GM12892 (cell line): Measurements from ENCODE around the gene SIX2. TPM values are rescaled to one million over a fixed set of nuclear protein-coding genes. Genes with fewer than 3 reads are reported as not detected.
"Not testable (repeated sequence)": the region's sequence is repeated elsewhere in the genome, so short reads cannot be mapped to it uniquely, and the experiment has no call there.

Source experiments
- DNase-seq: peaks from one replicate; pipeline ENCODE4 v3.0.0; 2011; ENCODE audit not compliant: insufficient read length
- FAIRE-seq: peaks from 2 replicates; lab custom pipeline; 2011; peaks lifted over from hg19 to GRCh38; lab: Jason Lieb, UNC
- POLR2A ChIP-seq: IDR thresholded peaks from 2 replicates; pipeline ENCODE4 v1.6.1; 2011; ENCODE audit warnings: low read depth, low read length, control low read depth
- POLR2AphosphoS5 ChIP-seq: IDR thresholded peaks from 2 replicates; pipeline ENCODE4 v1.6.1; 2011; ENCODE audit warnings: low read depth, low read length, control low read depth
- TAF1 ChIP-seq: IDR thresholded peaks from 2 replicates; pipeline ENCODE4 v1.6.1; 2011; ENCODE audit warnings: low read depth, mild to moderate bottlenecking, control low read depth, low read length, borderline replicate concordance
- polyA plus RNA-seq: library from polyadenylated mRNA; unstranded; fragments of >200 nt; gene quantifications from one replicate; pipeline ENCODE4 v1.2.1, GENCODE V29; 2012; ENCODE audit warnings: missing spikeins, inconsistent platforms; ENCODE audit not compliant: missing spikeins

Gene SIX2
- not detected for polyA plus RNA-seq

DNA sequence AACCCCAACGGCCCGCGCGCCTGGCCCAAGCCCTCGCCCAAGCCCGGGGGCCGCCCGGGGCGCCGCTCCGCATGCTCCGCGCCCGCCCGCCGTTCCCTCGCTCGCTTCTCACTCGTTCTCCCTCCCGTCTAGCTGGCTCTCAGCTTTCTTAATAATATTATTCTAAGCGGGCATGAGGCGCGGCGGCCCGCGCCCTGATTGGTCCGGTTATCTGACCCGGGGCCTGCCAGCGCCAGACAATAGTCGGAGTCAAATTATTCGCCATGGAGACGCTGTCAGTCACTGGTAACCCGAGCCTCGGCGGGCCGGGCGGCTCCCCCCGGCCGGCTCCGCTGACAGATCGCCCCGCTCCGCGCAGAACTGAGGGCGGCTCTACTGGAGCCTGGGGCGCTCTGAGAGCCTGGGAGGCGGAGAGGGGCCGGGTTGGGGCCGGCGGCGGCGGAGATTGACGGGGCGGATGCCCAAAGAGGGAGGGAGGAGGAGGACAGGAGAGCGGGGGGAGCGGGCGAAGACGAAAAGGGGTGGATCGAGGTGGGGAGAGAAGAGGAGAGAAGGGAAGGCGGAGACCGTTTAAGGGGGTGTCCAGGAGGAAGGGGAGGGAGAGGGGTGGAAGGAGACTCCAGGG, at the start of gene SIX2:
SIX2 (minus strand) TSS at position 150 of the 625 bp plus-strand sequence. CDS start 342 bp downstream, outside the sequence.
- FAIRE-seq (no peak), DNase-seq (no peak)
- TF ChIP-seq POLR2AphosphoS5 (no peak), POLR2A (no peak), TAF1 (no peak)

DNA sequence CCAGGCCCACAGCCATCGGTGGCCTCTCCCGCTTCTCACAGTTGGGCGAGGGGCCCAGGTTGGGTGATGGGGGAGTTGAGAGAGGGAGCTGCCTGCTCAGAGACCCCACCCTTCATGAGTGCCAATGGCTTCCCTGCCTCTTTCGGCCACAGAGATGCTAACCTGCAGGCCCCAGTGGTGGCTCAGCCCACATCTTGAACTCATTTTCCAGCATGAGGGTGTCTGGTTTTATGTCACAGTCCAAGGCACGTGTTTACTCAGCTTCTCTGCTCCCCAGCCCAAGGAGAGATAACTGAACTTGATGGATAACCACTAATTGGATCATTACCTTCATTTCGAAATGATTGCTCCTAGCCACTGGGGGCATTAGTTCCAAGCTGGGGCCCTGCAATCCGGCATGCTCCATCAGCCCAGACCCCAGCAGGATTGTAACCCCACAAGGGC, 45.9 kb upstream of the SIX2 start:
- no peak for FAIRE-seq
- DNase-seq: no peak
- TF ChIP-seq POLR2A: no peak
- no peak for TF ChIP-seq POLR2AphosphoS5
- no peak for TF ChIP-seq TAF1

DNA sequence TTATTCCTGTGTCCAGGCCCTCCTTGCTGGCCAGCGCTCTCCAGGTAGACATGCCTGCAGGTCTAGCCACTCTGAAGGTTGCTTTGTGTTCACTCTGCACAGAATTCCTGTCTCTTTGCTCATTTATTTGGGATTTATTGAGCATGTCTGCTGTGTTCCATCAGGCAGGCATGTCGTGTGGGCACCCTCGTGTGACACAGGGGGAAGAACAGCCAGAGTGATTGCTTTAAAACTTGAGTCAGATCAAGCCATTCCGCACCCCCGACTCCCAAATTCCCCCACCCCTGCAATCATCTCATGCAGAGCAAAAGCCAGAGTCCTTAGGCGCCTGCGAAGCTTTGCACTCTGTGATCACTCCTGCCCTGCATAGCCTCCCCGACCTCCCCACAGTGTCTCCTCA, 44.7 kb upstream of the SIX2 start:
- FAIRE-seq (no peak), DNase-seq (no peak)
- no peak for TF ChIP-seq POLR2AphosphoS5
- no peak for TF ChIP-seq TAF1
- no peak for TF ChIP-seq POLR2A

DNA sequence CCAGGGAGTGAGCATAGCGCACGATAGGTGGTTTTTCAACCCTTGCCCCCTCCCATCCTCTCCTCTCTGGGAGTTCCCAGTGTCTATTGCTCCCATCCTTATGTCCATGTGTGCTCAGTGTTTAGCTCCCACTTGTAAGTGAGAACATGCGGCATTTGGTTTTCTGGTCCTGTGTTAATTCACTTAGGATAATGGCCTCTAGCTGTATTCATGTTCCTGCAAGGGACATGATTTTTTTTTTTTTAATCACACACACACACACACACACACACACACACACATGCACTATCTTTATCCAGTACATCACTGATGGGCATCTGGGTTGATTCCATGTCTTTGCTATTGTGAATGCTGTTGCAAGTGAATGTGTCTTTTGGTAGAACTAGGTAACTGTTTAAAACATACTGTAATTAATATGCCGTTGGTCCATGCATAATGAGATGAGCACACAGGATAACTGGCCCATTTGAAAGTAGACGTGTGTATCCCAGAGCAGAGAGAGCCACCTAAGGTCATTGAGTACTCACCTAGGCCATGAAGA, 43.2 kb upstream of the SIX2 start:
- FAIRE-seq: no peak
- DNase-seq: no peak
- TF ChIP-seq TAF1 (no peak), POLR2AphosphoS5 (no peak), POLR2A (no peak)

DNA sequence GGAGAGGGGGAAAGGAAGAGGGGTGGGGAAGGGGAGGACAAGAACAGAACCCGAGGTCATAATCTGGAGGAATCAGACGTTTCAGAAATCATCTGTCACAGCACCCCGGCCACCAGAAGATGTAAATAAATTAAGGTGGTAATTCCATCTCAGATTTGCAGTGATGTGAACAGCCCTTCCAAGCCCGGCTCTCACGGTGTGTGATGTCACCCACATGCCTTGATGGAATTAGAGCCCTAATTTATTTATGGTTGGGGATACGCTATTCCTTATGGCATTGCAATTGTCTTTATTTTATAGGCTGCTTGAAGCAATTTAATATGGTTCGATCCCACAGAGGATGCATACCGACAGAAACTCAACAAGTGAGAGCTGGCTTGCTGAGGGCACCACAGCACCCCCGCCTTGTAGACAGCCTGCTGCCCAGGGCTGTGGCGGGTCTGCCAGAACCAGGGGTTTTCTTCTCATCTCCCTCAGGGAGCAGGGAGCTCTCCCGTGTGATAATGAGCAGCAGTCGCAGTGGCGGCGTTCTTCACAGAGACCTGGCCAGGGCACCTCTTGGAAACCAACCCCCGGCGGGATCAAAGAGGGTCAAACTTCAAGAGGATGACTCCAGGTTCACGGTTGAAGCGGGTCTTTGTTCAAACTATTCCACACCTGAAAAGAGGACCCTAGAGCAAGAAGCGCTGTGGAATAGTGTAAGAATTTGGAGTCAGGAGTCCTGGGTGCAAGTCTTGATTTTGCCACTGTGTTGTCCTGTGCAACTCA, 40.5 kb upstream of the SIX2 start:
- no peak for TF ChIP-seq TAF1
- TF ChIP-seq POLR2A: no peak
- no peak for TF ChIP-seq POLR2AphosphoS5
- FAIRE-seq (no peak), DNase-seq (no peak)

DNA sequence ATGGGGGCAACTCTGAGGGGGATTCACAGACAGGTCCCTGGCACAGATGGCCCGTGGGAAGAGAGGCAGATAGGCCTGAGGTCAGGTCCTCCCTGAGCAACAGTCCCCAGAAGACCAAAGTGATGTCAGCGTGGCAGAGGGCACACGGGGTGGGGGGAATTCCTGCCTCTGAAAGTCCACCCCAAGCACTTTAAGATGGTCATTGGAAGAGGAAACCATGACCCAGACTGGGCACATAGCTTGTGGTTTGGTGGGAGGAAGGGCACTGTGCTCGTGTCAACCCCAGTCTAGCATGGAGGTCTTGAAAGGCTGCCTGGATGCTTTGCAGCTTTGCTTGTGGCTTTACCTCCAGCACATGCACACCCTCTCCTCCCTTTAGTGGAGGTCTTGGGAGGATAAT, 38.0 kb upstream of the SIX2 start:
- no peak for FAIRE-seq
- TF ChIP-seq POLR2A (no peak), POLR2AphosphoS5 (no peak), TAF1 (no peak)

DNA sequence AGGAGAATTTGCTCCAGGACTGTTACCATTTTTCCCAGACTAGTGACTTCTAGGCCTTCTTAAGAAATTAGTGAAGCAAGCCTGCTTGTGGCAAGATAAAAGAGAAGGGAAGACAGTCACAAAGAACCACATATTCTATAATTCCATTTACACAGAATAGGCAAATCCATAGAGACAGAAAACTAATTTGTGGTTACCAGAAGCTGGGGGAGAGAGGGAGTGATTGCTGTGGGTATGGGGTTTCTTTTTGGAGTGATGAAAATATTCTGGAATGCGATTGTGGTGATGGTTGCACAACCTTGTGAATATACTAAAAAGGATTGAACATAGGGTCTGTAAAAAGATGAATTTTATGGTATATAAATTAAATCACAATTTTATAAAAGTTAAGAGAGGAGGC, 37.5 kb upstream of the SIX2 start:
- TF ChIP-seq POLR2AphosphoS5: no peak
- no peak for TF ChIP-seq TAF1
- no peak for TF ChIP-seq POLR2A
- FAIRE-seq: no peak
- DNase-seq: no peak

More for the DNA sequence above, 38.0 kb upstream of the SIX2 start:
- no peak for DNase-seq

DNA sequence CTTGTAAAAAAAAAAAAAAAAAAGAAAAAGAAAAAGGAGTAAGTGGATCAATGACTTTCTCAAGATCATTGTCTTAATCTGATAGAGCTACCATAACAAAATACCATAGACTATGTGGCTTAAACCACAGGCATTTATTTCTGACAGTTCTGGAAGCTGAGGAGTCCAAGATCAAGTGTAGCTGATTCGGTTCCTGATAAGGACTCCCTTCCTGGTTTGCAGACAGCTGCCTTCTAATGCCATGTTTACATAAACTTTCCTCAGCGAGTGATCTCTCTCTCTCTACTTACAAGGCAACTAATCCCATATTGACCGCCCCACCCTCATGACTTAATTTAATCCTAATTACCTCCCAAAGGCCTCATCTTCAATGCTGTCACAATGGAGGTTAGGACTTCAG, 36.5 kb upstream of the SIX2 start:
- DNase-seq: no peak
- no peak for TF ChIP-seq TAF1
- no peak for FAIRE-seq

DNA sequence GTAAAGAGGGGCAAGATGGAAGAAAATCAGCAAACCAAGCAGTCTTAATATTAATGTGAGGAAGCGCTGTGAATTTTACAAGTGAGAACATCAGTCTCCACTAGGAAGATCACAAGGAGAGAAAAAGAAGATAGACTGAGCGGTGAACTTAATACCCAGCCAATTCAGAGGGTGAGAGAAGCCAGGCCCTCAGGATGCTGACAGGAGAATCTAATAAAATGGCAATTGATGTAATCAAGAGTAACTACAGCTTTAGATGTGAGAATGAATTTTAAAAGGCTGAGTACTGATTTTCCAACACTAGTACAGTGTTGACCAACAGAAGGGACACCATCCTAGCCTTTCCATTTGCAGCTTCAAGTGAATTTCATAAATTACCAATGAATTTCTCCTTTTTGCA, 35.7 kb upstream of the SIX2 start:
- no peak for TF ChIP-seq TAF1
- no peak for TF ChIP-seq POLR2A
- no peak for TF ChIP-seq POLR2AphosphoS5
- DNase-seq (no peak), FAIRE-seq (no peak)

DNA sequence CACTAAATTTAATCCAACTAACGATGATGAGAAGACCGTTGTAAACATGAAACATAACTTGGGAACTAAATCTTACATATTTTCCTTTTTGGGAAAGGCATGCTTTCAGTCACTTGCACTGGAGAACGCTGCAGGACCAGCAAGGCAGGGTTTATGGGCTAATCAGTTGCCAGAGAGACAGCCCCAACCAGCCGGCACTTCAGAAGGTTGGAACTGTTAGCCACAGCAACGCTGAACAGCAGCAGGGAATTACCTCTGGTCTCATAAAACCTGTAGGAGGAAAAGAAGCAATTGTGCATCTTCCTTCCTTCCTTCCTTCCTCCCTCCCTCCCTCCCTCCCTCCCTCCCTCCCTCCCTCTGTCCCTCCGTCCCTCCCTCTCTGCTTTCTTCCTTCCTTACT, 33.9 kb upstream of the SIX2 start:
- TF ChIP-seq POLR2A: no peak
- FAIRE-seq (no peak), DNase-seq (no peak)

DNA sequence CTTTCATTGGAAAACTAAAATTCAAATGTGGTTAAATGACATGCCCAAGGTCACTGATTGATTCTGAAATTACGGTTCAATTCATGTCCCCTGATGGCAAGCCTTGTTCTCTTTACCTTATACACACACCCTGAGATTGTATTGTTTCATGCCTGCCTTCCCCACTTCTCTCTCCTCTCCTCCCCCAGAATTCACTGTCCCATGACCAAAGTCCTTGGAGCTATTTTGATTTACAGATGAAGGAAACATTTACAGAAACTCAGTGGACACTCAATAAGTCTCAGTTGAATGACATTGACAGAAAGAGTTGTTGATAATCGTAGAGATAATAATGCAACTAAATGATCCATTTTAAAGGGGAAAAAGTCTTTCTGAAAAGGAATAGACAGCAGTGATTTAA, 33.1 kb upstream of the SIX2 start:
- no peak for FAIRE-seq
- DNase-seq: no peak
- TF ChIP-seq TAF1 (no peak), POLR2AphosphoS5 (no peak), POLR2A (no peak)

DNA sequence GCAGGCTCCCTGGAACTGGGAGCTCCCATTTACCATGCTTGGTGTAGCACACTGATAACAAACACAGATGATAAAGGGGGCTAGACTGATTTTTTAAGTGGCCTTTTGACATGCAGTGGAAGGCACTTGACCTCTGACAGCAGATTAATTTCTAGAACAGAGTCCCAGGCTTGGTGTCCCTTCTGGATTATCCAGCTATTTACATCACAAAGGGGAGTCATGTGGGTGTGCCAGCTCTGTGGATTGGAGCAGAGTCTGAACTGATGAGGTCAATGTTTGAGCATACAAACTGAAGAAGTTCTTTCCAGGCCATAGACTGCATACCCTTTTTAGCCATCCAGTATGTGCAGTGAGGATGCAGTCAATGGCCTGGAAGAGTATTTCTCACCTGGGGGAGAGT, 31.5 kb upstream of the SIX2 start:
- TF ChIP-seq POLR2AphosphoS5 (no peak), POLR2A (no peak), TAF1 (no peak)
- FAIRE-seq (no peak), DNase-seq (no peak)

DNA sequence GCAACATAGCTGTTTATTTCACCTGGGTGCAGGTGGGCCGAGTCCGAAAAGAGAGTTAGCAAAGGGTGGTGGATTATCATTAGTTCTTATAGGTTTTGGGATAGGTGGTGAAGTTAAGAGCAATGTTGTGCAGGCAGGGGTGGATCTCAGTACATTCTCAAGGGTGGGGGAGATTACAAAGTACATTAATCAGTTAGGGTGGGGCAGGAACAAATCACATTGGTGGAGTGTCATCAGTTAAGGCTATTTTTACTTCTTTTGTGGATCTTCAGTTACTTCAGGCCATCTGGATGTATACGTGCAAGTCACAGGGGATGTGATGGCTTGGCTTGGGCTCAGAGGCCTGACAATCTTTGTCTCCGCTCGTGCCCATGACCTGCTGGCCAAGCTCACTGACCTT, 30.6 kb upstream of the SIX2 start:
- not testable (repeated sequence) for DNase-seq, FAIRE-seq

DNA sequence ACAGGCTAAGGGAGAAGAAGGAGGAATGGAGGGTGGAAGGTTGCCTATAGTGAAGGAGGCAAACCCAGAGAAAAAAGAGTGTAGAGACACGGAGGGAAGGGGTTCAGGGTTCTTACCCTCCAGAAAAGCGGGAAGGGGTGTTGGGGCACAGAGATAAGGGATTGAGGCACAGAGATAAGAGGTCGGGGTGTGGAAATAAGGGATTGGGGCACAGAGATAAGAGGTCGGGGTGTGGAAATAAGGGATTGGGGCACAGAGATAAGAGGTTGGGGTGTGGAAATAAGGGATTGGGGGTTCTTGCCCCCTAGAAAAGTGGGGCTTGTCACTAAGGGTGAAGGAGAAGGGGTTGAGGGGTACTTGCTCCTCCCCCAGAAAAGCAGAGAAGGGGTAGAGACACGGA, 29.6 kb upstream of the SIX2 start:
- DNase-seq, FAIRE-seq: not testable (repeated sequence)
